ENCODE results near the gene PLEKHS1. TPM values are rescaled to one million over a fixed set of nuclear protein-coding genes. Genes with fewer than 3 reads are reported as not detected.

Gene PLEKHS1
- total RNA-seq, 1 experiment from 2014 or later: 0.21 TPM

GRCh38 chr10:113801569-113801968, 50.1 kb downstream of the PLEKHS1 start:
- ATAC-seq: no peak
- intact Hi-C loops (cut with micrococcal nuclease; ENCODE audit: unreplicated experiment) (no loop called here), in situ Hi-C loops (cut with HindIII; ENCODE audit: low pct_unique_long_range_greater_than_20kb, low sequenced_read_pairs) (no loop called here)
- TF ChIP-seq, protein P1, sequence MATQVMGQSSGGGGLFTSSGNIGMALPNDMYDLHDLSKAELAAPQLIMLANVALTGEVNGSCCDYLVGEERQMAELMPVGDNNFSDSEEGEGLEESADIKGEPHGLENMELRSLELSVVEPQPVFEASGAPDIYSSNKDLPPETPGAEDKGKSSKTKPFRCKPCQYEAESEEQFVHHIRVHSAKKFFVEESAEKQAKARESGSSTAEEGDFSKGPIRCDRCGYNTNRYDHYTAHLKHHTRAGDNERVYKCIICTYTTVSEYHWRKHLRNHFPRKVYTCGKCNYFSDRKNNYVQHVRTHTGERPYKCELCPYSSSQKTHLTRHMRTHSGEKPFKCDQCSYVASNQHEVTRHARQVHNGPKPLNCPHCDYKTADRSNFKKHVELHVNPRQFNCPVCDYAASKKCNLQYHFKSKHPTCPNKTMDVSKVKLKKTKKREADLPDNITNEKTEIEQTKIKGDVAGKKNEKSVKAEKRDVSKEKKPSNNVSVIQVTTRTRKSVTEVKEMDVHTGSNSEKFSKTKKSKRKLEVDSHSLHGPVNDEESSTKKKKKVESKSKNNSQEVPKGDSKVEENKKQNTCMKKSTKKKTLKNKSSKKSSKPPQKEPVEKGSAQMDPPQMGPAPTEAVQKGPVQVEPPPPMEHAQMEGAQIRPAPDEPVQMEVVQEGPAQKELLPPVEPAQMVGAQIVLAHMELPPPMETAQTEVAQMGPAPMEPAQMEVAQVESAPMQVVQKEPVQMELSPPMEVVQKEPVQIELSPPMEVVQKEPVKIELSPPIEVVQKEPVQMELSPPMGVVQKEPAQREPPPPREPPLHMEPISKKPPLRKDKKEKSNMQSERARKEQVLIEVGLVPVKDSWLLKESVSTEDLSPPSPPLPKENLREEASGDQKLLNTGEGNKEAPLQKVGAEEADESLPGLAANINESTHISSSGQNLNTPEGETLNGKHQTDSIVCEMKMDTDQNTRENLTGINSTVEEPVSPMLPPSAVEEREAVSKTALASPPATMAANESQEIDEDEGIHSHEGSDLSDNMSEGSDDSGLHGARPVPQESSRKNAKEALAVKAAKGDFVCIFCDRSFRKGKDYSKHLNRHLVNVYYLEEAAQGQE (IDR thresholded peaks at IDR 0.05; ENCODE audit: insufficient read depth in 1 of 2, low read depth in 2 of 2, low read length in 1 of 2): no peak
- TF ChIP-seq TCF7L2 (IDR thresholded peaks at IDR 0.05; ENCODE audit: low read depth, low read length): no peak
- no peak for TF ChIP-seq POLR2AphosphoS5 (IDR thresholded peaks at IDR 0.05; ENCODE audit: low read depth, low read length)
- no peak for TF ChIP-seq CTCF (IDR thresholded peaks at IDR 0.05)
- TF ChIP-seq SIN3A (IDR thresholded peaks at IDR 0.05; ENCODE audit: borderline replicate concordance, insufficient read depth, low read depth, low read length): no peak
- ChIA-PET POLR2A (no interaction called here), CTCF (interaction anchor here (1.0 kb wide), 1 partner anchor 302 kb away, joined by 4 read pairs; no protein-coding TSS in a partner anchor)
- peaks cover 6% of the 10 kb centered on the region; the same call in 1 of the 2 replicates for H3K27me3 ChIP-seq (ENCODE audit: control insufficient read depth, insufficient read depth, low read length)
- H3K4me1 ChIP-seq (ENCODE audit: control insufficient read depth, insufficient read depth, low read length): no peaks in the 10 kb centered on the region
- H3K36me3 ChIP-seq (ENCODE audit: control insufficient read depth, insufficient read depth, low read length): no peaks in the 10 kb centered on the region
- no peak overlapping the region for H3K27ac ChIP-seq (ENCODE audit: low read length)
- DNase-seq (ENCODE audit: low read depth, low spot score): no peak
- BruUV-seq (replicated peaks): no TSS peak
- H3K4me3 ChIP-seq (ENCODE audit: low read depth in 2 of 2, low read length in 2 of 2): no peak overlapping the region
- no peaks in the 10 kb centered on the region for H3K9me3 ChIP-seq (ENCODE audit: control insufficient read depth, insufficient read depth, low read depth, low read length)

- peaks cover 5% of the 10 kb centered on the region; the same call in 1 of the 2 replicates for H3K27me3 ChIP-seq (ENCODE audit: control insufficient read depth, insufficient read depth, low read length)
- in situ Hi-C loops (cut with HindIII; ENCODE audit: low pct_unique_long_range_greater_than_20kb, low sequenced_read_pairs) (no loop called here), intact Hi-C loops (cut with micrococcal nuclease; ENCODE audit: unreplicated experiment) (no loop called here)
- no peak for ATAC-seq
- DNase-seq (ENCODE audit: low read depth, low spot score): no peak
- no peak for TF ChIP-seq POLR2AphosphoS5 (IDR thresholded peaks at IDR 0.05; ENCODE audit: low read depth, low read length)
- TF ChIP-seq, protein P1 (IDR thresholded peaks at IDR 0.05; ENCODE audit: insufficient read depth in 1 of 2, low read depth in 2 of 2, low read length in 1 of 2): no peak
- no peak for TF ChIP-seq SIN3A (IDR thresholded peaks at IDR 0.05; ENCODE audit: borderline replicate concordance, insufficient read depth, low read depth, low read length)
- TF ChIP-seq TCF7L2 (IDR thresholded peaks at IDR 0.05; ENCODE audit: low read depth, low read length): no peak
- no peak for TF ChIP-seq CTCF (IDR thresholded peaks at IDR 0.05)
- BruUV-seq (replicated peaks): no TSS peak
- H3K36me3 ChIP-seq (ENCODE audit: control insufficient read depth, insufficient read depth, low read length): no peaks in the 10 kb centered on the region
- no peak overlapping the region for H3K4me3 ChIP-seq (ENCODE audit: low read depth in 2 of 2, low read length in 2 of 2)
- H3K27ac ChIP-seq (ENCODE audit: low read length): no peak overlapping the region
- no peaks in the 10 kb centered on the region for H3K9me3 ChIP-seq (ENCODE audit: control insufficient read depth, insufficient read depth, low read depth, low read length)
- ChIA-PET POLR2A (no interaction called here), CTCF (interaction anchor here (0.6 to 1.3 kb wide), 2 partner anchors 47 to 300 kb away, joined by 3 read pairs; no protein-coding TSS in a partner anchor)
- no peaks in the 10 kb centered on the region for H3K4me1 ChIP-seq (ENCODE audit: control insufficient read depth, insufficient read depth, low read length)
Observed at GRCh38 chr10:113802997-113803396, 51.5 kb downstream of the PLEKHS1 start.

Measured in Panc1 (cell line).